Measurements from ENCODE around the gene KRT10. TPM values are rescaled to one million over a fixed set of nuclear protein-coding genes. Genes with fewer than 3 reads are reported as not detected.

KRT10 gene
- total RNA-seq, 2 experiments from 2014 or later: 10.7 to 39.7 TPM

GRCh38 chr17:40791787-40792436, 30.5 kb downstream of the KRT10 start:
- POLR2A ChIA-PET: interaction anchor here (0.8 kb wide), 2 partner anchors 10 to 770 kb away, joined by 3 read pairs; partner anchors contain the start of gene KRT27
- Histone ChIP-seq H3K79me2 (ENCODE audit: insufficient read depth, low read depth, low read length) (no peaks in the 10 kb centered on the region), H3K27ac (ENCODE audit: low read depth, low read length, poor library complexity, severe bottlenecking) (no peak overlapping the region), H3K9me3 (ENCODE audit: low read length) (no peaks in the 10 kb centered on the region), H3K4me3 (ENCODE audit: low read depth, low read length, poor library complexity, severe bottlenecking) (no peak overlapping the region), H3K36me3 (ENCODE audit: insufficient read depth, low read length) (no peaks in the 10 kb centered on the region), H2AFZ (ENCODE audit: low read length) (no peak overlapping the region), H3K9me2 (ENCODE audit: insufficient read depth, low read length) (no peaks in the 10 kb centered on the region), H4K20me1 (ENCODE audit: insufficient read depth, low read length) (no peaks in the 10 kb centered on the region), H3K4me1 (ENCODE audit: insufficient read depth, low read length, poor library complexity, severe bottlenecking) (no peaks in the 10 kb centered on the region), H3K4me2 (ENCODE audit: low read length) (no peak overlapping the region)
- no peak for TF ChIP-seq EZH2phosphoT487 (IDR thresholded peaks at IDR 0.05; ENCODE audit: borderline replicate concordance, low read depth, low read length)
- TF ChIP-seq, protein P1, sequence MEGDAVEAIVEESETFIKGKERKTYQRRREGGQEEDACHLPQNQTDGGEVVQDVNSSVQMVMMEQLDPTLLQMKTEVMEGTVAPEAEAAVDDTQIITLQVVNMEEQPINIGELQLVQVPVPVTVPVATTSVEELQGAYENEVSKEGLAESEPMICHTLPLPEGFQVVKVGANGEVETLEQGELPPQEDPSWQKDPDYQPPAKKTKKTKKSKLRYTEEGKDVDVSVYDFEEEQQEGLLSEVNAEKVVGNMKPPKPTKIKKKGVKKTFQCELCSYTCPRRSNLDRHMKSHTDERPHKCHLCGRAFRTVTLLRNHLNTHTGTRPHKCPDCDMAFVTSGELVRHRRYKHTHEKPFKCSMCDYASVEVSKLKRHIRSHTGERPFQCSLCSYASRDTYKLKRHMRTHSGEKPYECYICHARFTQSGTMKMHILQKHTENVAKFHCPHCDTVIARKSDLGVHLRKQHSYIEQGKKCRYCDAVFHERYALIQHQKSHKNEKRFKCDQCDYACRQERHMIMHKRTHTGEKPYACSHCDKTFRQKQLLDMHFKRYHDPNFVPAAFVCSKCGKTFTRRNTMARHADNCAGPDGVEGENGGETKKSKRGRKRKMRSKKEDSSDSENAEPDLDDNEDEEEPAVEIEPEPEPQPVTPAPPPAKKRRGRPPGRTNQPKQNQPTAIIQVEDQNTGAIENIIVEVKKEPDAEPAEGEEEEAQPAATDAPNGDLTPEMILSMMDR (conservative IDR thresholded peaks at IDR 0.05; ENCODE audit: low read length): peak; percentile 68
- no TSS peak for BruUV-seq (replicated peaks)
- CTCF ChIA-PET (ENCODE audit: unreplicated experiment): interaction anchor here (0.6 kb wide), 1 partner anchor 717 kb away, joined by 4 read pairs; no protein-coding TSS in a partner anchor
- DNase-seq (ENCODE audit: low spot score): no peak
- intact Hi-C loops (cut with micrococcal nuclease; ENCODE audit: unreplicated experiment): no loop called here

- TF ChIP-seq, protein P1 (conservative IDR thresholded peaks at IDR 0.05; ENCODE audit: low read length): no peak
- TF ChIP-seq EZH2phosphoT487 (IDR thresholded peaks at IDR 0.05; ENCODE audit: borderline replicate concordance, low read depth, low read length): no peak
- no peaks in the 10 kb centered on the region for H3K9me2 ChIP-seq (ENCODE audit: insufficient read depth, low read length)
- BruUV-seq (replicated peaks): no TSS peak
- no peak overlapping the region for H3K4me2 ChIP-seq (ENCODE audit: low read length)
- no peaks in the 10 kb centered on the region for H3K4me1 ChIP-seq (ENCODE audit: insufficient read depth, low read length, poor library complexity, severe bottlenecking)
- H3K4me3 ChIP-seq (ENCODE audit: low read depth, low read length, poor library complexity, severe bottlenecking): no peak overlapping the region
- H4K20me1 ChIP-seq (ENCODE audit: insufficient read depth, low read length): no peaks in the 10 kb centered on the region
- no peaks in the 10 kb centered on the region for H3K36me3 ChIP-seq (ENCODE audit: insufficient read depth, low read length)
- no peak for DNase-seq (ENCODE audit: low spot score)
- no peaks in the 10 kb centered on the region for H3K9me3 ChIP-seq (ENCODE audit: low read length)
- no peak overlapping the region for H3K27ac ChIP-seq (ENCODE audit: low read depth, low read length, poor library complexity, severe bottlenecking)
- ChIA-PET CTCF (ENCODE audit: unreplicated experiment) (interaction anchor here (0.6 kb wide), 1 partner anchor 716 kb away, joined by 4 read pairs; no protein-coding TSS in a partner anchor), POLR2A (interaction anchor here (0.7 to 0.8 kb wide), 2 partner anchors 771 to 873 kb away, joined by 3 to 4 read pairs; no protein-coding TSS in a partner anchor)
- no peaks in the 10 kb centered on the region for H3K79me2 ChIP-seq (ENCODE audit: insufficient read depth, low read depth, low read length)
- H2AFZ ChIP-seq (ENCODE audit: low read length): no peak overlapping the region
- intact Hi-C loops (cut with micrococcal nuclease; ENCODE audit: unreplicated experiment): no loop called here
Observed at GRCh38 chr17:40791111-40791510, 31.3 kb downstream of the KRT10 start.

DNA sequence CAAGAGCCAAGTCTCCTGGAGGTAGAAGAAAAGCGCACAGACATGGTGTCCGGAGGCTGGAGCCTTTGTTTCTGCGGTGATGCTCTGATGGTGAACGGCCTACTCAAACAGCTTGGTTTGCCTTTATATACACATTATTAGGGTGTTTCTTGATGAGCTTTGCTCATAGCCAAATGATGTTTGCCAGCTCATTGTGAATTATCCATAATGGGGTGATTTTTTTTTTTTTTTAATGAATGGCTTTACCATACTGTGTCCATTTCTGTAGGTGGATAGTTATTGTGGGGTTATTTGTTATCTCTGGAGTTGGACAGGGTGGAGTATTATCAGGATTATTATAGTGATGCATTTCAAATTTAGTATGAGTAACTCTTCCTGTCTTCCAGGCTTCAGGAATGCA, 40.0 kb downstream of the KRT10 start, which contains the start of gene KRT27:
TSS of gene KRT27 (minus strand) at position 101 of the 400 bp plus-strand sequence. CDS start at position 44, 57 bp downstream.
- intact Hi-C loops (cut with micrococcal nuclease; ENCODE audit: unreplicated experiment): no loop called here
- ChIA-PET CTCF (ENCODE audit: unreplicated experiment) (no interaction called here), POLR2A (interaction anchor here (0.7 to 0.9 kb wide), 2 partner anchors 10 to 599 kb away, joined by 3 read pairs; no protein-coding TSS in a partner anchor)
- Histone ChIP-seq H2AFZ (ENCODE audit: low read length) (no peak within 1 kb of the TSS), H3K4me3 (ENCODE audit: low read depth, low read length, poor library complexity, severe bottlenecking) (no peak within 1 kb of the TSS), H3K36me3 (ENCODE audit: insufficient read depth, low read length) (no peaks in the 10 kb centered on the region), H3K79me2 (ENCODE audit: insufficient read depth, low read depth, low read length) (no peaks in the 10 kb centered on the region), H3K9me2 (ENCODE audit: insufficient read depth, low read length) (no peaks in the 10 kb centered on the region), H3K4me2 (ENCODE audit: low read length) (no peak within 1 kb of the TSS), H4K20me1 (ENCODE audit: insufficient read depth, low read length) (no peaks in the 10 kb centered on the region), H3K4me1 (ENCODE audit: insufficient read depth, low read length, poor library complexity, severe bottlenecking) (no peaks in the 10 kb centered on the region), H3K9me3 (ENCODE audit: low read length) (no peaks in the 10 kb centered on the region), H3K27ac (ENCODE audit: low read depth, low read length, poor library complexity, severe bottlenecking) (no peak within 1 kb of the TSS)
- no TSS peak for BruUV-seq (replicated peaks)
- DNase-seq (ENCODE audit: low spot score): no peak
- TF ChIP-seq, protein P1 (conservative IDR thresholded peaks at IDR 0.05; ENCODE audit: low read length): no peak
- TF ChIP-seq EZH2phosphoT487 (IDR thresholded peaks at IDR 0.05; ENCODE audit: borderline replicate concordance, low read depth, low read length): no peak
